HUES48 (cell line): ENCODE data around the gene EPHB2.

Experiments
- H3K27ac ChIP-seq: one replicate; pipeline ENCODE4 v1.7.0; 2013; ENCODE audit warnings: low read depth, low read length, inconsistent platforms
- H3K27me3 ChIP-seq: 2 replicates; pipeline ENCODE4 v1.6.1; 2013; ENCODE audit warnings: mild to moderate bottlenecking, low read length; ENCODE audit not compliant: control insufficient read depth, insufficient read depth
- H3K36me3 ChIP-seq: 2 replicates; pipeline ENCODE4 v1.6.1; 2013; ENCODE audit warnings: low read length; ENCODE audit not compliant: control insufficient read depth, insufficient read depth
- H3K4me1 ChIP-seq: 2 replicates; pipeline ENCODE4 v1.6.1; 2013; ENCODE audit warnings: mild to moderate bottlenecking, low read length; ENCODE audit not compliant: control insufficient read depth, insufficient read depth
- H3K4me3 ChIP-seq: 2 replicates; pipeline ENCODE4 v1.5.1; 2013; ENCODE audit warnings: mild to moderate bottlenecking, low read depth, low read length
- H3K9ac ChIP-seq: 2 replicates; pipeline ENCODE4 v1.6.1; 2013; ENCODE audit warnings: mild to moderate bottlenecking, low read depth, low read length, moderate library complexity
- H3K9me3 ChIP-seq: 2 replicates; pipeline ENCODE4 v1.6.1; 2013; ENCODE audit warnings: low read length; ENCODE audit not compliant: control insufficient read depth, insufficient read depth

Gene EPHB2

GRCh38 chr1:22792396-22793160, 81.9 kb downstream of the EPHB2 start:
- Histone ChIP-seq H3K9ac (no peak overlapping the region), H3K9me3 (no peaks in the 10 kb centered on the region), H3K27ac (no peak overlapping the region), H3K27me3 (no peaks in the 10 kb centered on the region), H3K36me3 (no peaks in the 10 kb centered on the region), H3K4me3 (no peak overlapping the region), H3K4me1 (peaks cover 9% of the 10 kb centered on the region; the same call in 1 of the 2 replicates)

GRCh38 chr1:22793647-22794046, 83.0 kb downstream of the EPHB2 start:
- Histone ChIP-seq H3K9me3 (no peaks in the 10 kb centered on the region), H3K27ac (no peak overlapping the region), H3K4me1 (peaks cover 9% of the 10 kb centered on the region; the same call in 1 of the 2 replicates), H3K36me3 (no peaks in the 10 kb centered on the region), H3K4me3 (no peak overlapping the region), H3K27me3 (no peaks in the 10 kb centered on the region), H3K9ac (no peak overlapping the region)

GRCh38 chr1:22794647-22795365, 84.2 kb downstream of the EPHB2 start:
- H3K4me1 ChIP-seq, result peaks cover 9% of the 10 kb centered on the region; the same call in 1 of the 2 replicates
- no peak overlapping the region for H3K4me3 ChIP-seq
- no peaks in the 10 kb centered on the region for H3K9me3 ChIP-seq
- H3K27me3 ChIP-seq, result no peaks in the 10 kb centered on the region
- no peak overlapping the region for H3K27ac ChIP-seq
- no peak overlapping the region for H3K9ac ChIP-seq
- no peaks in the 10 kb centered on the region for H3K36me3 ChIP-seq

- no peaks in the 10 kb centered on the region for H3K27me3 ChIP-seq
- H3K9ac ChIP-seq, result no peak overlapping the region
- H3K4me1 ChIP-seq, result peaks cover 4% of the 10 kb centered on the region; the same call in 1 of the 2 replicates
- no peak overlapping the region for H3K4me3 ChIP-seq
- no peaks in the 10 kb centered on the region for H3K9me3 ChIP-seq
- no peak overlapping the region for H3K27ac ChIP-seq
- H3K36me3 ChIP-seq, result no peaks in the 10 kb centered on the region
These were observed 84.7 kb downstream of the EPHB2 start for GRCh38 chr1:22795366-22795714.

- no peak overlapping the region for H3K27ac ChIP-seq
- no peaks in the 10 kb centered on the region; the same call in 1 of the 2 replicates for H3K4me1 ChIP-seq
- H3K9ac ChIP-seq, result no peak overlapping the region
- H3K27me3 ChIP-seq, result no peaks in the 10 kb centered on the region
- no peaks in the 10 kb centered on the region for H3K9me3 ChIP-seq
- H3K36me3 ChIP-seq, result no peaks in the 10 kb centered on the region
- H3K4me3 ChIP-seq, result no peak overlapping the region
These were observed 86.0 kb downstream of the EPHB2 start for GRCh38 chr1:22796642-22797041.

- H3K9me3 ChIP-seq, result no peaks in the 10 kb centered on the region
- no peak overlapping the region for H3K4me3 ChIP-seq
- H3K4me1 ChIP-seq, result peaks cover 2% of the 10 kb centered on the region; the same call in 1 of the 2 replicates
- no peaks in the 10 kb centered on the region for H3K36me3 ChIP-seq
- no peak overlapping the region for H3K9ac ChIP-seq
- H3K27ac ChIP-seq, result no peak overlapping the region
- H3K27me3 ChIP-seq, result no peaks in the 10 kb centered on the region
These were observed 87.4 kb downstream of the EPHB2 start for GRCh38 chr1:22798083-22798482.

GRCh38 chr1:22799971-22800370, 89.3 kb downstream of the EPHB2 start:
- no peaks in the 10 kb centered on the region for H3K9me3 ChIP-seq
- H3K27ac ChIP-seq, result no peak overlapping the region
- H3K4me3 ChIP-seq, result no peak overlapping the region
- H3K36me3 ChIP-seq, result no peaks in the 10 kb centered on the region
- no peak overlapping the region for H3K9ac ChIP-seq
- H3K4me1 ChIP-seq, result peaks cover 6% of the 10 kb centered on the region
- no peaks in the 10 kb centered on the region for H3K27me3 ChIP-seq

- H3K27me3 ChIP-seq, result no peaks in the 10 kb centered on the region
- H3K4me1 ChIP-seq, result peaks cover 13% of the 10 kb centered on the region
- no peak overlapping the region for H3K4me3 ChIP-seq
- H3K9me3 ChIP-seq, result no peaks in the 10 kb centered on the region
- no peak overlapping the region for H3K27ac ChIP-seq
- no peaks in the 10 kb centered on the region for H3K36me3 ChIP-seq
- H3K9ac ChIP-seq, result no peak overlapping the region
These were observed 90.0 kb downstream of the EPHB2 start for GRCh38 chr1:22800629-22801028.

- Histone ChIP-seq H3K4me1 (peaks cover 20% of the 10 kb centered on the region), H3K4me3 (no peak overlapping the region), H3K9me3 (no peaks in the 10 kb centered on the region), H3K36me3 (no peaks in the 10 kb centered on the region), H3K27ac (peak overlapping the region; percentile 0), H3K9ac (no peak overlapping the region), H3K27me3 (no peaks in the 10 kb centered on the region)
These were observed 90.7 kb downstream of the EPHB2 start for GRCh38 chr1:22801347-22801746.

GRCh38 chr1:22801761-22802160, 91.1 kb downstream of the EPHB2 start:
- Histone ChIP-seq H3K4me3 (no peak overlapping the region), H3K4me1 (peaks cover 24% of the 10 kb centered on the region), H3K36me3 (no peaks in the 10 kb centered on the region)

GRCh38 chr1:22803833-22804232, 93.2 kb downstream of the EPHB2 start:
- Histone ChIP-seq H3K4me3 (no peak overlapping the region), H3K27me3 (no peaks in the 10 kb centered on the region), H3K4me1 (peaks cover 30% of the 10 kb centered on the region), H3K9ac (no peak overlapping the region), H3K36me3 (no peaks in the 10 kb centered on the region), H3K9me3 (no peaks in the 10 kb centered on the region), H3K27ac (no peak overlapping the region)

More at GRCh38 chr1:22801761-22802160, 91.1 kb downstream of the EPHB2 start:
- peak overlapping the region; percentile 0 for H3K27ac ChIP-seq
- no peaks in the 10 kb centered on the region for H3K9me3 ChIP-seq
- no peaks in the 10 kb centered on the region for H3K27me3 ChIP-seq
- no peak overlapping the region for H3K9ac ChIP-seq
